NB4 (cell line): ENCODE data around the gene EPHA1.
"Not testable (repeated sequence)": the region's sequence is repeated elsewhere in the genome, so short reads cannot be mapped to it uniquely, and the experiment has no call there.

Experiments used
- DNase-seq: peaks from one replicate; pipeline ENCODE4 v3.0.0; 2010; ENCODE audit warnings: low read depth
- H3K4me3 ChIP-seq: one replicate; pipeline ENCODE4 v1.5.1; 2011; ENCODE audit warnings: mild to moderate bottlenecking, low read depth, low read length, moderate library complexity
- MYC ChIP-seq: IDR thresholded peaks from 2 replicates; pipeline ENCODE4 v1.6.1; 2011; ENCODE audit warnings: low read depth, low read length
- POLR2A ChIP-seq: IDR thresholded peaks from 2 replicates; pipeline ENCODE4 v1.6.1; 2011; ENCODE audit warnings: mild to moderate bottlenecking; ENCODE audit not compliant: insufficient read length; ENCODE audit errors: extremely low read depth
- TF ChIP-seq, protein P1 (sequence below): IDR thresholded peaks from one replicate; pipeline ENCODE4 v1.5.1; 2012; ENCODE audit warnings: low read depth, low read length
- TF ChIP-seq, protein P2 (sequence below): IDR thresholded peaks from 2 replicates; pipeline ENCODE4 v1.6.1; 2011; ENCODE audit warnings: low read depth, low read length

Gene EPHA1

DNA sequence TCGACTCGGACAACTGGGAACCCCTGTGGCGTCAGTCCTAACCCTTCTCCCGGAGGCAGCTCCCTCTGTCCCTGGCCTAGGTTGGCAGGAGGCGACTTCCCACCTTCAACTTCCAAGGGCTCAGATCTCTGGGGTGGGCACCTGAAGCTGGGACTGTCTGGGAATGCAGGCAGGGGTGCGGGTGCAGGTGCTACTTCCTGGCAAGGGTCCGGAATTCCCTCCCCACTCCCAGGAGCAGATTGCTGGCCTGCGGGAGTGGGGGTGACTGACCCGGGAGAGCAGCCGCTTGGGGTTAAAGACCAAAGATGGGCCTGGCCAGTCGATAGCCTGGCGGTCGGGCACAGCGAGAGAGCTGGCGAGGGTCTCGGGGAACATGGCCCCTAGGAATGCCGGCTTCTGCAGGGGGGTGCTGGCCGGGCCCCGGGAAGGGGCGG lies 387 bp downstream of the EPHA1 start:
- H3K4me3 ChIP-seq = peak overlapping the region; percentile 64
- no peak for DNase-seq
- TF ChIP-seq MYC (no peak), POLR2A (no peak)
- TF ChIP-seq, protein P1, sequence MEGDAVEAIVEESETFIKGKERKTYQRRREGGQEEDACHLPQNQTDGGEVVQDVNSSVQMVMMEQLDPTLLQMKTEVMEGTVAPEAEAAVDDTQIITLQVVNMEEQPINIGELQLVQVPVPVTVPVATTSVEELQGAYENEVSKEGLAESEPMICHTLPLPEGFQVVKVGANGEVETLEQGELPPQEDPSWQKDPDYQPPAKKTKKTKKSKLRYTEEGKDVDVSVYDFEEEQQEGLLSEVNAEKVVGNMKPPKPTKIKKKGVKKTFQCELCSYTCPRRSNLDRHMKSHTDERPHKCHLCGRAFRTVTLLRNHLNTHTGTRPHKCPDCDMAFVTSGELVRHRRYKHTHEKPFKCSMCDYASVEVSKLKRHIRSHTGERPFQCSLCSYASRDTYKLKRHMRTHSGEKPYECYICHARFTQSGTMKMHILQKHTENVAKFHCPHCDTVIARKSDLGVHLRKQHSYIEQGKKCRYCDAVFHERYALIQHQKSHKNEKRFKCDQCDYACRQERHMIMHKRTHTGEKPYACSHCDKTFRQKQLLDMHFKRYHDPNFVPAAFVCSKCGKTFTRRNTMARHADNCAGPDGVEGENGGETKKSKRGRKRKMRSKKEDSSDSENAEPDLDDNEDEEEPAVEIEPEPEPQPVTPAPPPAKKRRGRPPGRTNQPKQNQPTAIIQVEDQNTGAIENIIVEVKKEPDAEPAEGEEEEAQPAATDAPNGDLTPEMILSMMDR = no peak
- TF ChIP-seq, protein P2, sequence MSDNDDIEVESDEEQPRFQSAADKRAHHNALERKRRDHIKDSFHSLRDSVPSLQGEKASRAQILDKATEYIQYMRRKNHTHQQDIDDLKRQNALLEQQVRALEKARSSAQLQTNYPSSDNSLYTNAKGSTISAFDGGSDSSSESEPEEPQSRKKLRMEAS = no peak

DNA sequence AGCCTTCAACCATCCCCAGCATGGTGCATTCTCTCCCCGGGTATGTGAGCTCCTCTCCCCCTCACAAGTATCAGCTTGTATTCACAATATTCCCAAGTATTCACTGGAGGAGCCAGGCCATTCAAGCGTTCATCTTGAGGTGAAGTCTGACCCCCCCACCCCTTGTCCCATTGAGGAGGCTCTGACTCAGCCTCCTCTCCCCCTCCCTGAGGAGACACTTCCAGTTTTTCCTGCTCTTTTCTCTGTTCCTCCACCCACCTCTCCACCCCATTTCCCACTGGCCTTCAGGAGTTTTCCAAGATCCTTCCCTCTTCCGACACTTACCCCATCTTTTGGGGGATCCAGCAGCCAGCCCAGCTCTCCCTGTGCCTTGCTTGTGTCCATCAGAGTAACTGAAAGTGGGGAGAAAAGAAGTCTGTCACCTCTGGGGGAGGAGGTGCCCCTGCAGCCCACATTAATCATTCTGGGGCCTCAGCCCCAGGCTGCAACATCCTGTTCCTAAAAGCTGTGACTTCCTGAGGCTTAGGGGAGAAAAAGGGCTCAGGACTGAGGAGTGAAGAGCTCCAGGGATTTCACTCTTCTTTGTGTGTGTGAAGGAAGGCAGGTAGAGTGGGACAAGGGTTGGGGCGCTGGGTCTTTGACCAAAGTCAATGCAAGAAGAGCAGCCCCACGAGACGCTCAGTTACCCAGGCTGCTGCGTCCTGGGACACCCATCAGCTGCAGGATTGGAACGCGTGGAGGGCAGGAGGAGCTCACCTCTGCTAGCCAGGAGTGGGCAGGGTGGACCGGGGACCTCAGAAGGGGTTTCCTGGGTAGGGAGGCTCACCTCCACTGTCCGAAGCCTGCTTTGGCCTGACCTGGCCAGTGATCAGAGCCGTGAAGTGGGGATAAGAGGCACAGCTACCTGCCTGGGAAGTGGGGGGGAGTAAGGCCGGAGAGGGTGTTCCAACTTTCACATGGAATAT lies 1.1 kb downstream of the EPHA1 start:
- TF ChIP-seq MYC (no peak), POLR2A (no peak)
- TF ChIP-seq, protein P1 = no peak
- TF ChIP-seq, protein P2 = no peak
- peak overlapping the region; percentile 64 for H3K4me3 ChIP-seq
- DNase-seq = peak; percentile 85

DNA sequence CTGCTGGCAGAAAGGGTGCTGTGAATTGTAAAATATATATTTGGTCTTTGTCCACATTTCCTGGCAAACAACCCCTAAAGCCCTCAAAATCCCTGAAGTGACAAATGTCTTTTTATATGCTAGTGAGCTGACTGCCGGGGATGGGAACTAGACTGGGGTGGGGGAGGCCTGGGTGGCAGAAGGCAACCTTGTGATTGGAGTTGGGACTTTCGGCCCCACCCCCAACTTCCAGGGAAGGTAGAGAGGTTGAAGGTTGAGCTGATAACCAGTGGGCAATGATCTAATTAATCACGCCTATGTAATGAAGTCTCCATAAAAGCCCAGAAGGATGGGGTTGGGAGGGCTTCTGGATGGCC lies 2.7 kb downstream of the EPHA1 start:
- no peak for TF ChIP-seq MYC
- TF ChIP-seq POLR2A = no peak
- TF ChIP-seq, protein P2 = no peak
- TF ChIP-seq, protein P1 = no peak
- no peak for DNase-seq

DNA sequence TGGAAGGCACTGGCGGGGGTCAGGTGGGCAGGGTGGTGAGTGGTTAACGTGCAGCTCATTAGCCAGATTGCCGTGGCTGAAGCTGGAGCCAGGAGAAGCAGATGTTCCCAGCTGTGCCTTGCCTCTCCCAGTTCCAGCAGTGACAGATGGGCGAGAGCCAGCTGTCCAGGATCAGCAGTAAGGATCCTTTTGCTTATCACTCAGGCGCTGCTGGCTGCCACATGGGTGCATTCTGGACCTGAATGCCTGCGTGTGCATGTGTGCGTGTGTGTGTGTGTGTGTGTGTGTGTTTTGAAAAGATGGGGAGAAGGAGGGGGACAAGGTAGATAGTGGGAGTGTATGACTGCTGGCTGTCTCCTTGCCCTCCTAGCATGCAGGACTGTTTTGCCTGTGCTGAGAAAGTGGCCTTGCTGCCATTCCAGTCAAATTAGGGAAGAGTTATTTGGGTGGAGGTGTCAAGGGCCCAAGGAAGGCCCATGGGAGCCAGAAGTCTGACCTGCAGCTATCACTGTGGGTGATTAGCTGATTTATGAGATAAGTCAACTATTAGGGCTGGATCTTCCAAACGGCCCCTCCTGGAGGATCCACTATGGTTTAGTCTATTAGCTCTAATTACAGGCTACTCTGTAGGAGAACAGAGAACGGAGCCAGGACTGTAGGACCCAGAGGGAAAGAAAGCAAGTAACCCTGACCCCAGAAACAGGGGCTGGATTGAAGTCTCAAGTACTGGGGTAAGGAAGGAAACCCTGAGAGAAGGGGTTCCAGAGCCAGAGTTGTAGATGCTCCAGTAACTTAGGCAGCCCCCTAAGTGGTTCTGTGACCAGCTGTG lies 3.3 kb downstream of the EPHA1 start:
- no peak overlapping the region for H3K4me3 ChIP-seq
- TF ChIP-seq MYC (no peak), POLR2A (no peak)
- TF ChIP-seq, protein P1 = no peak
- TF ChIP-seq, protein P2 = no peak
- no peak for DNase-seq

More for the DNA sequence above, 2.7 kb downstream of the EPHA1 start:
- no peak overlapping the region for H3K4me3 ChIP-seq

DNA sequence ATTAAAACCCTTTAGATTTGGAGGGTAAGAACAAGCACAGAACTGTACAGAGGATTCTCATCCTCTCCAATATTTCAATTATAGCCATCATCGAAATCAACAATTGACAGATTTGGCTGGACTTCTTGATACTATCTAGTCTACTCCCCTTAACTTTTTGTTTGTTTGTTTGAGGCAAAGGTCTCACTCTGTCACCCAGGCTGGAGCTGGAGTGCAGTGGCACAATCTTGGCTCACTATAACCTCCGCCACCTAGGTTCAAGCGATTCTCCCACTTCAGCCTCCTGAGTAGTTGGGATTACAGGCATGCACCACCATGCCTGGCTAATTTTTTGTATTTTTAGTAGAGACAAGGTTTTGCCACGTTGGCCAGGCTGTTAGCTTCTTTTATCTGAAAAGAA lies 6.4 kb downstream of the EPHA1 start:
- DNase-seq, H3K4me3 ChIP-seq: not testable (repeated sequence)

DNA sequence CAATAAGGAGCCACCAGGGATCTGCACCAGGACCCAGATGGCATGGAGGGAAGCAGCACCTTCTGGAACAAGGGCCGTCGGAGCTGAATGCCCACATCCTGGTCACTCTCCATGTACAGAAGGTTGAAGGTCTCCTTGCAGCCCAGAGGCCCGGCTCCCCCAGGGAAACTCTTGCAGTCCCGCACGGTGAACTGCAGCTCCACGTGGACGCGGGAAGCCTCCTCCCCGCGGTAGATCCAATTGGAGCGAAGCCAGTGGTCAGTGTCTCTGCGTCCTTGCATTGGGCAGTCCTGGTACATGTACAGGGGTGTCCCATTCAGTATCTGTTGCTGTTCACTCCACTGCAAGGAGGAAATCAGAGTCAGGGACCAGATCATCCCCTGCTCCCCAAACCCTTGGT lies 7.4 kb downstream of the EPHA1 start:
- H3K4me3 ChIP-seq = no peak overlapping the region
- TF ChIP-seq POLR2A (no peak), MYC (no peak)
- TF ChIP-seq, protein P2 = no peak
- TF ChIP-seq, protein P1 = no peak
- DNase-seq = no peak
